Measurements from ENCODE around the gene HTR3E.

Gene HTR3E, protein sequence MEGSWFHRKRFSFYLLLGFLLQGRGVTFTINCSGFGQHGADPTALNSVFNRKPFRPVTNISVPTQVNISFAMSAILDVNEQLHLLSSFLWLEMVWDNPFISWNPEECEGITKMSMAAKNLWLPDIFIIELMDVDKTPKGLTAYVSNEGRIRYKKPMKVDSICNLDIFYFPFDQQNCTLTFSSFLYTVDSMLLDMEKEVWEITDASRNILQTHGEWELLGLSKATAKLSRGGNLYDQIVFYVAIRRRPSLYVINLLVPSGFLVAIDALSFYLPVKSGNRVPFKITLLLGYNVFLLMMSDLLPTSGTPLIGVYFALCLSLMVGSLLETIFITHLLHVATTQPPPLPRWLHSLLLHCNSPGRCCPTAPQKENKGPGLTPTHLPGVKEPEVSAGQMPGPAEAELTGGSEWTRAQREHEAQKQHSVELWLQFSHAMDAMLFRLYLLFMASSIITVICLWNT

DNA sequence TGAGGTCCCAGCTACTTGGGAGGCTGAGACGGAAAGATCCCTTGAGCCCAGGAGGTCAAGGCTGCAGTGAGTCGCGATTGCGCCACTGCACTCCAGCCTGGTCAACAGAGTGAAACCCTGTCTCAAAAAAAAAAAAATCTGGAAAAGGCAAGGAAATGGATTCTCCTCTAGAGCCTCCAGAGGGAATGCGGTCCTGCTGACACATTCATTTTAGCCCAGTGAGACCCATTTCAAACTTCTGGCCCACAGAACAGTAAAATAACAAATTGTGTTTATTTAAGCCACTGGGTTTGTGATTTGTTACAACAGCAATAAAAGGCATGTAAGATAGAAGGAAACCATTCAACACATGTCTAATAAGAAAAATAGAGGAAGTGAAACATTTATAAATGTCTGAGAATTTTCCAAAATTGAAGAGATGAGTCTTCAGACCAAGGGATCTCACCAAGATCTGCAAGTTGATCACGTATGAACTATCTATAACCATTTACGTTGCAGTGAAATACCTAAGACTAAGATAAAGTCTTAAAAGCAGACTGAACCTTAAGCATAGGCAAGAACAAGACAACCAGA is at the start of gene HTR3E:
Gene HTR3E, plus strand, starts transcription at position 254 of the 573 bp plus-strand sequence. CDS start 466 bp downstream, outside the sequence.
- POLR2A ChIA-PET: no interaction called here
- H3K4me3 ChIP-seq (ENCODE audit: low read depth, low read length): no peak within 1 kb of the TSS
- H3K4me1 ChIP-seq (ENCODE audit: control insufficient read depth, insufficient read depth, low read length): no peaks in the 10 kb centered on the region
- CTCF ChIA-PET: no interaction called here
- H3K36me3 ChIP-seq (ENCODE audit: control insufficient read depth in 2 of 2, insufficient read depth in 1 of 2, low read length in 2 of 2): no peaks in the 10 kb centered on the region
- H3K27ac ChIP-seq (ENCODE audit: extremely low read depth, low read depth, low read length): no peak within 1 kb of the TSS
- H3K9me3 ChIP-seq (ENCODE audit: control insufficient read depth, insufficient read depth, low read depth, low read length): no peaks in the 10 kb centered on the region
- TF ChIP-seq, protein P1, sequence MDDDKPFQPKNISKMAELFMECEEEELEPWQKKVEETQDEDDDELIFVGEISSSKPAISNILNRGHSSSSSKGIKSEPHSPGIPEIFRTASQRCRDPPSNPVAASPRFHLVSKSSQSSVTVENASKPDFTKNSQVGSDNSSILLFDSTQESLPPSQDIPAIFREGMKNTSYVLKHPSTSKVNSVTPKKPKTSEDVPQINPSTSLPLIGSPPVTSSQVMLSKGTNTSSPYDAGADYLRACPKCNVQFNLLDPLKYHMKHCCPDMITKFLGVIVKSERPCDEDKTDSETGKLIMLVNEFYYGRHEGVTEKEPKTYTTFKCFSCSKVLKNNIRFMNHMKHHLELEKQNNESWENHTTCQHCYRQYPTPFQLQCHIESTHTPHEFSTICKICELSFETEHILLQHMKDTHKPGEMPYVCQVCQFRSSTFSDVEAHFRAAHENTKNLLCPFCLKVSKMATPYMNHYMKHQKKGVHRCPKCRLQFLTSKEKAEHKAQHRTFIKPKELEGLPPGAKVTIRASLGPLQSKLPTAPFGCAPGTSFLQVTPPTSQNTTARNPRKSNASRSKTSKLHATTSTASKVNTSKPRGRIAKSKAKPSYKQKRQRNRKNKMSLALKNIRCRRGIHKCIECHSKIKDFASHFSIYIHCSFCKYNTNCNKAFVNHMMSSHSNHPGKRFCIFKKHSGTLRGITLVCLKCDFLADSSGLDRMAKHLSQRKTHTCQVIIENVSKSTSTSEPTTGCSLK (tag by site-specific recombination; IDR thresholded peaks at IDR 0.05): no peak
- TF ChIP-seq, protein P2, sequence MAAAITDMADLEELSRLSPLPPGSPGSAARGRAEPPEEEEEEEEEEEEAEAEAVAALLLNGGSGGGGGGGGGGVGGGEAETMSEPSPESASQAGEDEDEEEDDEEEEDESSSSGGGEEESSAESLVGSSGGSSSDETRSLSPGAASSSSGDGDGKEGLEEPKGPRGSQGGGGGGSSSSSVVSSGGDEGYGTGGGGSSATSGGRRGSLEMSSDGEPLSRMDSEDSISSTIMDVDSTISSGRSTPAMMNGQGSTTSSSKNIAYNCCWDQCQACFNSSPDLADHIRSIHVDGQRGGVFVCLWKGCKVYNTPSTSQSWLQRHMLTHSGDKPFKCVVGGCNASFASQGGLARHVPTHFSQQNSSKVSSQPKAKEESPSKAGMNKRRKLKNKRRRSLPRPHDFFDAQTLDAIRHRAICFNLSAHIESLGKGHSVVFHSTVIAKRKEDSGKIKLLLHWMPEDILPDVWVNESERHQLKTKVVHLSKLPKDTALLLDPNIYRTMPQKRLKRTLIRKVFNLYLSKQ (tag by site-specific recombination; IDR thresholded peaks at IDR 0.05; ENCODE audit: borderline replicate concordance): no peak
- TF ChIP-seq, protein P3, sequence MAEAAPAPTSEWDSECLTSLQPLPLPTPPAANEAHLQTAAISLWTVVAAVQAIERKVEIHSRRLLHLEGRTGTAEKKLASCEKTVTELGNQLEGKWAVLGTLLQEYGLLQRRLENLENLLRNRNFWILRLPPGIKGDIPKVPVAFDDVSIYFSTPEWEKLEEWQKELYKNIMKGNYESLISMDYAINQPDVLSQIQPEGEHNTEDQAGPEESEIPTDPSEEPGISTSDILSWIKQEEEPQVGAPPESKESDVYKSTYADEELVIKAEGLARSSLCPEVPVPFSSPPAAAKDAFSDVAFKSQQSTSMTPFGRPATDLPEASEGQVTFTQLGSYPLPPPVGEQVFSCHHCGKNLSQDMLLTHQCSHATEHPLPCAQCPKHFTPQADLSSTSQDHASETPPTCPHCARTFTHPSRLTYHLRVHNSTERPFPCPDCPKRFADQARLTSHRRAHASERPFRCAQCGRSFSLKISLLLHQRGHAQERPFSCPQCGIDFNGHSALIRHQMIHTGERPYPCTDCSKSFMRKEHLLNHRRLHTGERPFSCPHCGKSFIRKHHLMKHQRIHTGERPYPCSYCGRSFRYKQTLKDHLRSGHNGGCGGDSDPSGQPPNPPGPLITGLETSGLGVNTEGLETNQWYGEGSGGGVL (tag by site-specific recombination; IDR thresholded peaks at IDR 0.05): no peak
- TF ChIP-seq, protein P4, sequence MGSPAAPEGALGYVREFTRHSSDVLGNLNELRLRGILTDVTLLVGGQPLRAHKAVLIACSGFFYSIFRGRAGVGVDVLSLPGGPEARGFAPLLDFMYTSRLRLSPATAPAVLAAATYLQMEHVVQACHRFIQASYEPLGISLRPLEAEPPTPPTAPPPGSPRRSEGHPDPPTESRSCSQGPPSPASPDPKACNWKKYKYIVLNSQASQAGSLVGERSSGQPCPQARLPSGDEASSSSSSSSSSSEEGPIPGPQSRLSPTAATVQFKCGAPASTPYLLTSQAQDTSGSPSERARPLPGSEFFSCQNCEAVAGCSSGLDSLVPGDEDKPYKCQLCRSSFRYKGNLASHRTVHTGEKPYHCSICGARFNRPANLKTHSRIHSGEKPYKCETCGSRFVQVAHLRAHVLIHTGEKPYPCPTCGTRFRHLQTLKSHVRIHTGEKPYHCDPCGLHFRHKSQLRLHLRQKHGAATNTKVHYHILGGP (tag by site-specific recombination; IDR thresholded peaks at IDR 0.05): no peak
- TF ChIP-seq KLF7 (tag by site-specific recombination; IDR thresholded peaks at IDR 0.05; ENCODE audit: borderline replicate concordance) (no peak), ZNF521 (tag by site-specific recombination; IDR thresholded peaks at IDR 0.05) (no peak), GLI2 (tag by site-specific recombination; IDR thresholded peaks at IDR 0.05; ENCODE audit: borderline replicate concordance, low read depth) (no peak), FEZF1 (tag by site-specific recombination; IDR thresholded peaks at IDR 0.05) (no peak)

DNA sequence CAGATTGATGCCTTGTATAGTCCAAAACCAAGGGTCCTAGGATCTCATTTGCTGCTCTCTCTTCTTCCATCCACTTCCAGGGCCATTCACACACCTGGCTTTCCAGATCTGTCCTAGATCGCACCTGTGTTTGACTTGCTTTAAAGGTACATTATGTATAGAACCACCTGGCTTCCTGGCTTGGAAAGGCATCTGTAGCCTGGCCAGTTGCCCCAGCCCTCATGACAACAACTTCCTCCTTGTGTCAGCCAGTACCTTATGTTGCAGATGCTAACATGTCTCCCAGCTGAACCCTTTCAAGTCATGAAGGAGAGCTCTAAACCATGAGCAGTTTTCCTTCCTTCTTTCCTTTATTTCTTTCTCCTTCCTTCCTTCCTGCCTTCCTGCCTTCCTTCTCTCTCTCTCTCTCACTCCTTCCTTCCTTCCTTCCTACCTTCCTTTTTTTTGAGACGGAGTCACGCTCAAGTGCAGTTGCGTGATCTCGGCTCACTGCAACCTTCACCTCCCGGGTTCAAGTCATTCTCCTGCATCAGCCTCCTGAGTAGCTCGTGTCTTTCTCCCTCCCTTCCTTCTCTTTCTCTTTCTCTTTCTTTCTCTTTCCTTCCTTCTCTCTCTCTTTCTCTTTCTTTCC is 46.5 kb upstream of the HTR3E start:
- H3K36me3 ChIP-seq (ENCODE audit: control insufficient read depth in 2 of 2, insufficient read depth in 1 of 2, low read length in 2 of 2): no peaks in the 10 kb centered on the region
- TF ChIP-seq ZBTB21 (tag by site-specific recombination; IDR thresholded peaks at IDR 0.05) (no peak), REPIN1 (tag by site-specific recombination; IDR thresholded peaks at IDR 0.05; ENCODE audit: low read depth) (no peak), SP3 (tag by site-specific recombination; IDR thresholded peaks at IDR 0.05) (no peak), ZFHX2 (tag by site-specific recombination; conservative IDR thresholded peaks at IDR 0.05) (no peak), ZNF366 (tag by site-specific recombination; conservative IDR thresholded peaks at IDR 0.05) (peak; percentile 87), ZNF16 (tag by site-specific recombination; IDR thresholded peaks at IDR 0.05; ENCODE audit: low read depth) (no peak), ZNF324 (tag by site-specific recombination; IDR thresholded peaks at IDR 0.05) (no peak), GFI1B (tag by site-specific recombination; IDR thresholded peaks at IDR 0.05) (no peak), ZNF140 (tag by site-specific recombination; IDR thresholded peaks at IDR 0.05) (no peak), ZNF157 (tag by site-specific recombination; IDR thresholded peaks at IDR 0.05) (no peak), ZNF350 (tag by site-specific recombination; IDR thresholded peaks at IDR 0.05) (no peak), ZNF555 (tag by site-specific recombination; conservative IDR thresholded peaks at IDR 0.05) (no peak), PRDM1 (tag by site-specific recombination; IDR thresholded peaks at IDR 0.05) (0 out of 2 replicates have a peak, but pooled peaks have one; percentile 11)
- no peak overlapping the region for H3K4me3 ChIP-seq (ENCODE audit: low read depth, low read length)
- H3K4me1 ChIP-seq (ENCODE audit: control insufficient read depth, insufficient read depth, low read length): no peaks in the 10 kb centered on the region
- ChIA-PET CTCF (no interaction called here), POLR2A (no interaction called here)
- H3K27ac ChIP-seq (ENCODE audit: extremely low read depth, low read depth, low read length): no peak overlapping the region
- no peaks in the 10 kb centered on the region for H3K9me3 ChIP-seq (ENCODE audit: control insufficient read depth, insufficient read depth, low read depth, low read length)

Measured in HEK293 (cell line).